Parathyroid adenoma (tissue), 2 donors: ENCODE results near the gene ENTREP1.
A peak's percentile ranks its signal among the peaks of the same experiment; 100 is the strongest.

Experiments
- H2AFZ ChIP-seq: fragments of 300-600 bp; sonication (generic); one replicate; pipeline ENCODE4 v1.7.0; 2017; ENCODE audit warnings: antibody characterized with exemption, mild to moderate bottlenecking
- H3K27ac ChIP-seq: fragments of 300-600 bp; sonication (generic); one replicate; pipeline ENCODE4 v1.7.0; 2017
- H3K27me3 ChIP-seq: fragments of 300-600 bp; sonication (generic); one replicate; pipeline ENCODE4 v1.7.0; 2017; ENCODE audit warnings: low read length; ENCODE audit not compliant: control insufficient read depth, insufficient read depth
- H3K36me3 ChIP-seq: fragments of 300-600 bp; sonication (generic); one replicate; pipeline ENCODE4 v1.7.0; 2017; ENCODE audit warnings: low read length; ENCODE audit not compliant: control insufficient read depth, insufficient read depth
- H3K4me1 ChIP-seq: fragments of 300-600 bp; sonication (generic); one replicate; pipeline ENCODE4 v1.7.0; 2017; ENCODE audit warnings: control low read depth
- H3K4me2 ChIP-seq: fragments of 300-600 bp; sonication (generic); one replicate; pipeline ENCODE4 v1.7.0; 2017; ENCODE audit warnings: low read length
- H3K4me3 ChIP-seq: fragments of 300-600 bp; sonication (generic); one replicate; pipeline ENCODE4 v1.7.0; 2017; ENCODE audit warnings: low read depth, low read length
- H3K79me2 ChIP-seq: fragments of 300-600 bp; sonication (generic); one replicate; pipeline ENCODE4 v1.7.0; 2017; ENCODE audit warnings: control low read depth
- H3K9ac ChIP-seq: fragments of 300-600 bp; sonication (generic); one replicate; pipeline ENCODE4 v1.7.0; 2017; ENCODE audit warnings: mild to moderate bottlenecking
- H3K9me3 ChIP-seq: fragments of 300-600 bp; sonication (generic); one replicate; pipeline ENCODE4 v1.7.0; 2017; ENCODE audit warnings: low read length; ENCODE audit not compliant: control insufficient read depth
- TF ChIP-seq, protein P1 (sequence below): fragments of 300-600 bp; sonication (generic); IDR thresholded peaks from one replicate; pipeline ENCODE4 v1.7.0; 2017; ENCODE audit warnings: antibody characterized with exemption, mild to moderate bottlenecking
- donor health status: primary hyperparathyroidism.

Gene ENTREP1, protein sequence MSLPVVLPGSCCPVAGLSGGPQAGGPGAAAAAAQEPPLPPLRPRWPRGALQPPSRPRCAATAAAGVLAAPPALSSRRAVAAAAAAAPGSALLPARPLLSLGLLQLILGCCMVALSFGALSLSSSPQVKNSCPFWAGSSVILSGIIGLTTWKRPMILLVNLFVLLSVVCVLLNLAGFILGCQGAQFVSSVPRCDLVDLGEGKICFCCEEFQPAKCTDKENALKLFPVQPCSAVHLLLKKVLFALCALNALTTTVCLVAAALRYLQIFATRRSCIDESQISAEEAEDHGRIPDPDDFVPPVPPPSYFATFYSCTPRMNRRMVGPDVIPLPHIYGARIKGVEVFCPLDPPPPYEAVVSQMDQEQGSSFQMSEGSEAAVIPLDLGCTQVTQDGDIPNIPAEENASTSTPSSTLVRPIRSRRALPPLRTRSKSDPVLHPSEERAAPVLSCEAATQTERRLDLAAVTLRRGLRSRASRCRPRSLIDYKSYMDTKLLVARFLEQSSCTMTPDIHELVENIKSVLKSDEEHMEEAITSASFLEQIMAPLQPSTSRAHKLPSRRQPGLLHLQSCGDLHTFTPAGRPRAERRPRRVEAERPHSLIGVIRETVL

DNA sequence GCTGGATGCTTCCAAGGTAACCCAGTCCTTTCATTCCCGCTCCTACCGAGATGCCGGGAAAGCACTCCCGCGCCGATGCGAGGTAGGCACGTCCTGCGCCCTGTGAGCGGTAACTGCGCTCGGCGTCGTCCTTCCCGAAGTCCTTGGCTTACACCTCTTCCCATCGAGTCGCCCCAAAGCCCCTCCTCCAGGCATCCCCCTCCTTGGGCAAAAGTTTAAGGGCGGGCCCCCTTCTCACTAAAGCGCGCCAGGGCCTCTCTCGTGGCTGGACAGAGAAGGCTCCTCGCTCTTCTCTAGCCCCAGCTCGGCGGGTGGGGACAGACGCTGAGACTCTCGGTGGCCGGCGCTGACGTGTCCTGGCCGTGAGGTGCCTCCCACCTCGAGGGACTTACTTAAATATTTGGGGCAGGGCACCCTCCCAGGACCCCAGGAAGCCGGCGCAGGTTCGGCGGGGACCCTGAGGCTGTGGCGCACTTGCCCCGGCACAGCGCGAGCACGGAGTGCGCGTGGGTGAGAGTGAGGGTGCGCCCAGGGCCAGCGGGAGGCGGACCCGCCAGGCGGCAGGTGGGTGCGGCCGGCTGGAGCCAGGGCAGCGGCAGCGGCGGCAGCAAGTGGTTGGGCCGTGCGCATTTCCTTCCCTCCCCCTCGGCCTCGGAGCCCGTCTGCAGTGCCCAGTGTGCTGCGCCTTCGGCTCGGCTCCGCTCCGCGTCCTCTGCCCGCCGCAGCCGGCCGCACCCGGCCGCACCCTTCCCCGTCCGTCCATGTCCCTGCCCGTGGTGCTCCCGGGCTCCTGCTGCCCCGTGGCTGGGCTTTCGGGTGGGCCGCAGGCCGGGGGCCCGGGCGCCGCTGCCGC lies at the start of gene ENTREP1:
TSS of gene ENTREP1 (plus strand) at position 667 of the 853 bp plus-strand sequence. CDS start at position 762, 95 bp downstream.
- H3K36me3 ChIP-seq: no peaks in the 10 kb centered on the region
- peak within 1 kb of the TSS; percentile 65 for H3K27ac ChIP-seq
- H3K9me3 ChIP-seq: no peaks in the 10 kb centered on the region
- H2AFZ ChIP-seq: peak within 1 kb of the TSS; percentile 80
- TF ChIP-seq, protein P1, sequence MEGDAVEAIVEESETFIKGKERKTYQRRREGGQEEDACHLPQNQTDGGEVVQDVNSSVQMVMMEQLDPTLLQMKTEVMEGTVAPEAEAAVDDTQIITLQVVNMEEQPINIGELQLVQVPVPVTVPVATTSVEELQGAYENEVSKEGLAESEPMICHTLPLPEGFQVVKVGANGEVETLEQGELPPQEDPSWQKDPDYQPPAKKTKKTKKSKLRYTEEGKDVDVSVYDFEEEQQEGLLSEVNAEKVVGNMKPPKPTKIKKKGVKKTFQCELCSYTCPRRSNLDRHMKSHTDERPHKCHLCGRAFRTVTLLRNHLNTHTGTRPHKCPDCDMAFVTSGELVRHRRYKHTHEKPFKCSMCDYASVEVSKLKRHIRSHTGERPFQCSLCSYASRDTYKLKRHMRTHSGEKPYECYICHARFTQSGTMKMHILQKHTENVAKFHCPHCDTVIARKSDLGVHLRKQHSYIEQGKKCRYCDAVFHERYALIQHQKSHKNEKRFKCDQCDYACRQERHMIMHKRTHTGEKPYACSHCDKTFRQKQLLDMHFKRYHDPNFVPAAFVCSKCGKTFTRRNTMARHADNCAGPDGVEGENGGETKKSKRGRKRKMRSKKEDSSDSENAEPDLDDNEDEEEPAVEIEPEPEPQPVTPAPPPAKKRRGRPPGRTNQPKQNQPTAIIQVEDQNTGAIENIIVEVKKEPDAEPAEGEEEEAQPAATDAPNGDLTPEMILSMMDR: no peak
- H3K4me3 ChIP-seq: peak within 1 kb of the TSS; percentile 60
- no peak within 1 kb of the TSS for H3K9ac ChIP-seq
- no peaks in the 10 kb centered on the region for H3K4me1 ChIP-seq
- peak within 1 kb of the TSS; percentile 91 for H3K4me2 ChIP-seq
- H3K27me3 ChIP-seq: no peaks in the 10 kb centered on the region
- no peaks in the 10 kb centered on the region for H3K79me2 ChIP-seq

DNA sequence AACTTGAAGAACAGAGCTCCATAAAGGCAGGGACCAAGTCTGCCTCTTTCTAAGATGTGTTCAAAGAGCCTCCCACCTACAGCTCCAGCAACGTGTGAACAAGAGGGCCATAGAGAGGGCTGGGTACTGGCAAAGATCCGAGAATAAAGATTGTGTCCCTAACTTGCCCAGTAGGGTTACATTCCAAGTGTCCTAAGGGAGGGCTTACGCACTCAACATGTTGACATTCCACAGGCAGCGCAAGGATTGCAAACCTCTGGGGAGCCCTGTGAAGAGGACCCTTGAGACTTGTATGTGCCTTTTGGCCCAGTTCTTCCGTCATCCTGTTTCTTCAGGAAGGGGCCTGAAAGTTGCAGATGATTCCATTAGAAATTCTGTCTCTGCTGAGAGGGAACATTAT lies 48.2 kb upstream of the ENTREP1 start:
- Histone ChIP-seq H3K4me1 (no peaks in the 10 kb centered on the region), H2AFZ (no peak overlapping the region), H3K9me3 (no peaks in the 10 kb centered on the region), H3K4me3 (no peak overlapping the region), H3K36me3 (no peaks in the 10 kb centered on the region), H3K9ac (no peak overlapping the region), H3K27ac (no peak overlapping the region), H3K79me2 (no peaks in the 10 kb centered on the region), H3K27me3 (no peaks in the 10 kb centered on the region), H3K4me2 (no peak overlapping the region)
- TF ChIP-seq, protein P1: no peak

DNA sequence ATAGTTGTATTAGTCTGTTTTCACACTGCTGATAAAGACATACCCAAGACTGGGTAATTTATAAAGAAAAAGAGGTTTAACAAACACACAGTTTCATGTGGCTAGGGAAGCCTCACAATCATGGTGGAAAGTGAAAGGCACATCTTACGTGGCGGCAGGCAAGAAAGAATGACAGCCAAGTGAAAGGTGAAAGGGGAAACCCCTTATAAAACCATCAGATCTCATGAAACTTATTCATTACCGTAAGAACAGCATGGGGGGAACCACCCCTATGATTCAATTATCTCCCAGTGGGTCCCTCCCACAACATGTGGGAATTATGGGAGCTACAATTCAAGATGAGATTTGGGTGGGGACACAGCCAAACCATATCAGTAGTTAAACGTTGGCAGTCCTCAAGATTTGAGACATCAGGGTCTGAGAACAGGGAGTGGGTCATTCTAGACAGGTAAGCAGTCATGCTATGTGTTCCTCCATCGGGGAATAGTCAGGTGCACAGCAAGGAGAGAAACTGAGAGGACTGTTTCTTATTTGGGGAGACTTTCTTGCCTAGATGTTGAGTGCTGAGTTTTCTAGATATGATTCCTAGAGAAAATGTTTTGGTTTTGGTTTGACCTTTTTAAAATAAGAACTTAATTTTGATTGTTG lies 45.8 kb upstream of the ENTREP1 start:
- H3K9me3 ChIP-seq: no peaks in the 10 kb centered on the region
- H3K27ac ChIP-seq: no peak overlapping the region
- H3K79me2 ChIP-seq: no peaks in the 10 kb centered on the region
- H2AFZ ChIP-seq: no peak overlapping the region
- no peak overlapping the region for H3K4me3 ChIP-seq
- H3K9ac ChIP-seq: no peak overlapping the region
- H3K27me3 ChIP-seq: no peaks in the 10 kb centered on the region
- no peaks in the 10 kb centered on the region for H3K4me1 ChIP-seq
- TF ChIP-seq, protein P1: no peak
- H3K4me2 ChIP-seq: no peak overlapping the region
- H3K36me3 ChIP-seq: no peaks in the 10 kb centered on the region

DNA sequence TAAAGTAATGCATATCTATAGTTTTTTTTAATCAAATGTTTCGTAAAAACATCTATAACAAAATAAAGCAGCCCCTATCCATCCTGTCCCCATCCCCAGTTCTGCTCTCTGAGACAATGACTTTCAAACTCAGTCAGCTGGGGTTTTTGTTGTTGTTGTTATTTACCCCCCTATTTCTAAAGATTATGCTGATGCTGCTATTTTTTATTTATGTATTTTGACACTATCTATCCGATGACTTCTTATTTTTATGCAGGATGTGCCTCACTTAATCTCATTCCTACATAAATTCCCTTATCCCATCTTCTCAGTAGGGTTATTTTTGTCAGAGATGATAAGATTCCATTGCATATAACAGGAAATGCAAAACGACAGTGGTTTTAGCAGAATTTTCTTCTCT lies 45.3 kb upstream of the ENTREP1 start:
- Histone ChIP-seq H2AFZ (no peak overlapping the region), H3K4me1 (no peaks in the 10 kb centered on the region), H3K4me2 (no peak overlapping the region), H3K36me3 (no peaks in the 10 kb centered on the region), H3K9me3 (no peaks in the 10 kb centered on the region), H3K79me2 (no peaks in the 10 kb centered on the region), H3K4me3 (no peak overlapping the region), H3K27ac (no peak overlapping the region), H3K27me3 (no peaks in the 10 kb centered on the region), H3K9ac (no peak overlapping the region)
- TF ChIP-seq, protein P1: no peak
